ENCODE data around the gene BRS3.
A peak's percentile ranks its signal among the peaks of the same experiment; 100 is the strongest.

The BRS3 gene

GRCh38 chrX:136496186-136496763 is 8.5 kb downstream of the BRS3 start:
- DNase-seq, result no peak

GRCh38 chrX:136496764-136497555 is 9.2 kb downstream of the BRS3 start:
- DNase-seq, result peak; percentile 90

- DNase-seq, result no peak
These were observed 9.9 kb downstream of the BRS3 start, which contains the start of gene HTATSF1 for GRCh38 chrX:136497556-136498052. Gene HTATSF1, plus strand, starts transcription at chrX:136497592. Its CDS starts 93 bp downstream, at chrX:136497685.

GRCh38 chrX:136519069-136519468 is 31.3 kb downstream of the BRS3 start:
- no peak for DNase-seq

- no peak for DNase-seq
These were observed 36.0 kb downstream of the BRS3 start for GRCh38 chrX:136523770-136524169.

- no peak for DNase-seq
These were observed 38.2 kb downstream of the BRS3 start for GRCh38 chrX:136525738-136526606.

- DNase-seq, result no peak
These were observed 41.0 kb downstream of the BRS3 start for GRCh38 chrX:136528645-136529315.

GRCh38 chrX:136529795-136530194 is 42.0 kb downstream of the BRS3 start:
- no peak for DNase-seq

GRCh38 chrX:136531951-136532350 is 44.2 kb downstream of the BRS3 start, which contains the start of gene VGLL1:
Gene VGLL1, plus strand, starts transcription at chrX:136532215. Its CDS starts 3,806 bp downstream, at chrX:136536021.
- no peak for DNase-seq

- no peak for DNase-seq
These were observed 46.4 kb downstream of the BRS3 start for GRCh38 chrX:136534131-136534530.

- no peak for DNase-seq
These were observed 51.1 kb downstream of the BRS3 start for GRCh38 chrX:136538811-136539210.

GRCh38 chrX:136540226-136540625 is 52.5 kb downstream of the BRS3 start:
- no peak for DNase-seq

GRCh38 chrX:136541294-136541693 is 53.5 kb downstream of the BRS3 start:
- DNase-seq, result no peak

- no peak for DNase-seq
These were observed 54.5 kb downstream of the BRS3 start for GRCh38 chrX:136542281-136542680.
